ENCODE results near the gene TAGLN2.

Gene TAGLN2

DNA sequence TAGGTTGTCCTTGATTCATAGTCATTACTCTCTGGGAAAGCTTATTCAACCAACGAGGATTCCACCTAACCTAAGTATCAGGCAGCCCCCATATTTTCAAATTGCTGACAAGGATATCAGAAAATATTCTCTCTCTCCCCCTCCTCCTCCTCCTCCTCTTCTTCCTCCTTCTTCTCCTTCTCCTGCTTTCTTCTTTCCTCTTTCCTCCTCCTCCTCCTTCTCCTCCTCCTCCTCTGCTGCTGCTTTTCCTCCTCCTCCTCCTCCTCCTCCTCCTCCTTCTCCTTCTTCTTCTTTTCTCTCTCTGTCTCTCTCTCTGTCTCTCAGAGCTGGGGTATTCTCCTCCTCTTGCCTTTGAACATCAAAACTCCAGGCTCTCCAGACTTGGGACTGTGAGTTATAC lies 22.6 kb upstream of the TAGLN2 start:
- no peak for DNase-seq

- DNase-seq: peak; percentile 55
These were observed 21.2 kb upstream of the TAGLN2 start for GRCh38 chr1:159946242-159947187.

- peak; percentile 94 for DNase-seq
These were observed 20.4 kb upstream of the TAGLN2 start, which contains the start of gene IGSF9 for GRCh38 chr1:159945483-159946241. IGSF9 (minus strand) TSS chr1:159945613; CDS start chr1:159943454, 2,159 bp downstream.

- peak; percentile 66 for DNase-seq
These were observed 19.5 kb upstream of the TAGLN2 start for GRCh38 chr1:159944623-159945455.

GRCh38 chr1:159943908-159944622 lies 18.8 kb upstream of the TAGLN2 start:
- peak; percentile 82 for DNase-seq

DNA sequence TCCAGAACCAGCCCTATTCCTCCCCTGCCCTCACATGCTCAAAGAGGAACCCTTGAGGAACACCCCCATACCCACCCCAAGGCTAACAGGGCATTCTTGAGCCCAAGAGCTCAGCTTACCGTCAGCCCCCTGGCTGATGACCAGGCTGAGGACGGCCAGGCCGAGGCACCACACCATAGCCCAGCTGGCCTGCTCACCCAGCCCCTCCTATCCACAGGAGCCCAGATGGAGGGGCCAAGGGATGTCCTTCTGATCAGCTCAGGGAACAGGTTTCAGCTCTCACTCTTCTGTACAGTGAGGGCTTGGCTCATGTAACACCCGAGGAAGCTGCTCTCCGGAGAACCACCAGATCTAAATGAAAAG lies 18.0 kb upstream of the TAGLN2 start:
- DNase-seq: no peak

- no peak for DNase-seq
These were observed 17.4 kb upstream of the TAGLN2 start for GRCh38 chr1:159942632-159943277.

DNA sequence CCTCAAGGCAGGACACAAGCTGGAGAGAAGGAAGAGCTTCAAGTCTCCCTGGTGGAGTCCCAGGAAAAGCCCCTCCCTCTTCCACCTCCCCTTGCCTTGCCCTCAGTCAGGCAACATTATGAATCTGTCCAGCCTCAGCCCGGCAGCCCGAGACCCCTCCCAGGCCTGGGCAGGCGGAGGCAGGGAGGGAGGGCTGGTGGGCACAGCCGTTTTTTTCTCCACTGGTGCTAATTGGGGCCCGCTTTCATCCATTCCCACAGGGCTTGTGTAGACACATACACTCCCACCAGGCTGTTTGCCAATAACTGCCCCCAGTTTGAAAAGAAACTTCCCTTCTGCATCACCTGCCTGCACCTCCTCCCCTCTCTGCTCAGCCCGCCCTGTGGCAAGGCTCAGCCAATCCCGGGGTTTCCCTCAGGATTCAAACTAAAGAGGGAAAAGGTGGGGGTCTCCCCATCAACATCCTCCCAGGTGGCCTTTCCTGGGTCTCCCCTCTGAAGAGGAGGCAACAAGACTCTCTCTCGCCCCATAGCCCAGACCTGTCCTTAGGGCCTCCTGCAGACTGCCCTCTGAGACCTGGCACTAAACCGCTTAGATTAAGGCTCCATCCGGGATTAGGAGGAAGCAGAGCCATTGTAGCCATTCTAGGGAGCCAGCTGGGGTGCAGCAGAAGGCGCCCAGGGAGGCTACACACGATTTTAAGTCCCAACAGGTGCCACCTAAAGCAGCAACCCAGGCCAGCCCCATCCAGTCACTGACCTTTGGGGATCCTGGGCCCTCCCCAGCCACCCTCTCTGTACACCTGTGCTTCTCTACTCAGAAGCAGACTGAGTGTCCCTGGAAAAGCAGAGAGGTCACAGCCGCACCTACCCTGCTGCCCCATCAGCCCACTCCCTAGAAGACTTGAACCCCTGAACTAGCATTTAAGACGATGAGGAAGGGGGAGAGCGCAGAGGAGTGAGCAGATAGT lies 16.6 kb upstream of the TAGLN2 start:
- DNase-seq: peak; percentile 89

GRCh38 chr1:159941141-159941540 lies 15.8 kb upstream of the TAGLN2 start:
- peak; percentile 66 for DNase-seq

GRCh38 chr1:159940006-159940620 lies 14.8 kb upstream of the TAGLN2 start:
- DNase-seq: no peak

DNA sequence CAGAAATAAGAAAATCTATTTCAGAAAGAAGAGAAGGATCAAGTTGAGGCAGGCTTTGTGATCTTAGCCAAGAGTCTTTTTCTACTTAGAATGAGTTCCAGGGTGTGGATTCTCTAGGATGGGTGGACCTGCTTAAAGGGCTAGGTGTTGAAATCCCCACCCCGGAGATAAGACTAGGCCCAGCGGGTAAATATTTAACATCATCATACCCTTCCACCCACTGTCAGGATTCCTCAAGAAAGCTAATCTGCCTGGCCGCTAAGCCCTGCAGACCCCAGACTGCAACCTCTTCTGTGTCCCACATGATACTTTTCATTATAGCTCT lies 14.3 kb upstream of the TAGLN2 start:
- DNase-seq: no peak

DNA sequence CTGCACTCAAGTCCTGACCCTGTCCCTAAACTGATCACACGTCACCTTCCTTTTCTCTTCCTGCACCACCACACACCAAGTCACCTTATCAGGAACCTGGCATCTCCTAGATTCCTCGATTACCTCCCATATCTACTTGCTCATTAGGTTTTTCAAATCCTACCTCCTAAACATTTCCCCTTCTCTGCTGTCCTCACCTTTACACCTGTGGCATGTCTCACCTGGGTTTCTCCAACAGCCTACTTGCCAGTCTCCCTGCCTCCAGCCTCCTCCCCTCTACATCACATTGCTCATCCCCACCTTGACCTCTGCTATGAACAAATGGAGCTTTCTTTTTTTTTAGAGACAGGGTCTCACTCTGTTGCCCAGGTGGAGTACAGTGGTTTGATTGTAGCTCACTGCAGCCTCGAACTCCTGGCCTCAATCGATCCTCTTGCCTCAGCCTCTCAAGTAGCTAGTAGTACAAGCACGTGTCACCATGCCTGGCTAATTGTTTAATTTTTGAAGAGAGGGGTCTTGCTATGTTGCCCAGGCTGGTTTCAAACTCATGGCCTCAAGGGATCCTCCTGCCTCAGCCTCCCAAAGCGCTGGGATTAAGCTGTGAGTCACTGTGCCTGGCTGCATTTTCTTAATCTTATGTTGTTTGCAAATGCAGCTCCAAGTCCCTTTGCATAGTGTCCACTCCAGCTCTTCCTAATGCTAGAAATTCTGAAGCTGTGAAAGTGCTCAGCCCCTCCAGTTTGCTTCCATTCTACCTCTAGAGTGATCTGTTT lies 13.8 kb upstream of the TAGLN2 start:
- DNase-seq: no peak

DNA sequence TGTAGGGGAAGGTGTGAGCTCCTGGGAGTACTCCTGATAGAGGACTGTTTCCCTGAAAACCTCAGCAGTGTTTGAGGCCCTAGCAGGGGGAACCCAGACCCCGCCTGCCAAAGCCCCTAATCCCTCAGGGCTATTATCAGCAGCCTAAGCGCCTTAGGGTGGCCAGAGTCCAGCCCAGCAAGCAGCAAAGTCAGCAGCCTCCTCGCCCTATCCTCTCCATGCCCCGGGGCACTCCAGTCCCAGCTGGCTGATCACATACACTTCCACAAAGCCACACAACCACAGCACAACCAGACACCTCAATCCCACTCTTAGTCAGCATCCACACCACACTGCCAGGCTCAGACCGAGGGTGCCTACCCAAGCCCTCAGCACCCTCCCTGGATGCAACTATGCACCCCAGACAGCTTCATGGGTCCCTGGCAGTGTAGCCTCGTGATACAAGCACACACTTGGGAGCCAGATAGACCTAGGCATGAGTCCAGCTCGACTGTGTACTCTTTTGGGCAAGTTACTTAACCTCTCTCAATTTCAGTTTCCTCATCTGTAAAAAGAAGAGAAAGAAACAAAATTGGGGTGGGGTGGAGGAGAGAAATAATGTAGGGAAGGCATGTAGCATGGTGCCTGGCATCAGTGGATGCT lies 13.0 kb upstream of the TAGLN2 start:
- DNase-seq: no peak

- peak; percentile 51 for DNase-seq
These were observed 11.9 kb upstream of the TAGLN2 start for GRCh38 chr1:159937054-159937750.

- peak; percentile 52 for DNase-seq
These were observed 11.1 kb upstream of the TAGLN2 start for GRCh38 chr1:159936273-159936904.

- DNase-seq: no peak
These were observed 10.5 kb upstream of the TAGLN2 start for GRCh38 chr1:159935719-159936272.

- no peak for DNase-seq
These were observed 10.0 kb upstream of the TAGLN2 start for GRCh38 chr1:159935305-159935704.

Measured in DMS79 treated with DMSO at 0.1 percent for 48 hours (cell line).